H9 (cell line): ENCODE measurements around the gene PRKCZ. TPM values are rescaled to one million over a fixed set of nuclear protein-coding genes. Genes with fewer than 3 reads are reported as not detected.

Source experiments
- DNase-seq: peaks from one replicate; pipeline ENCODE4 v3.0.0-alpha.2; 2017
- H2AFZ ChIP-seq: one replicate; pipeline ENCODE4 v1.6.1; 2013; ENCODE audit warnings: mild to moderate bottlenecking, low read length, control low read depth, moderate library complexity
- H2AK5ac ChIP-seq: 2 replicates; pipeline ENCODE4 v1.6.1; 2013; ENCODE audit warnings: low read length, control low read depth, mixed read lengths; ENCODE audit not compliant: insufficient read length
- H2BK120ac ChIP-seq: one replicate; pipeline ENCODE4 v1.6.1; 2013; ENCODE audit warnings: low read depth, mild to moderate bottlenecking, low read length, control low read depth, inconsistent platforms; ENCODE audit not compliant: poor library complexity, severe bottlenecking
- H2BK12ac ChIP-seq: 2 replicates; pipeline ENCODE4 v1.6.1; 2013; ENCODE audit warnings: low read length, control low read depth, mixed read lengths, low read depth; ENCODE audit not compliant: insufficient read length
- H2BK15ac ChIP-seq: 2 replicates; pipeline ENCODE4 v1.6.1; 2013; ENCODE audit warnings: low read depth, low read length, control low read depth
- H2BK20ac ChIP-seq: one replicate; pipeline ENCODE4 v1.6.1; 2013; ENCODE audit warnings: low read depth, mild to moderate bottlenecking, low read length, control low read depth, inconsistent platforms; ENCODE audit not compliant: poor library complexity, severe bottlenecking
- H2BK5ac ChIP-seq: 2 replicates; pipeline ENCODE4 v1.6.1; 2013; ENCODE audit warnings: low read length, control low read depth, mixed read lengths; ENCODE audit not compliant: insufficient read length
- H3K14ac ChIP-seq: 2 replicates; pipeline ENCODE4 v1.6.1; 2013; ENCODE audit warnings: low read length, control low read depth; ENCODE audit not compliant: insufficient read depth
- H3K18ac ChIP-seq: 2 replicates; pipeline ENCODE4 v1.6.1; 2013; ENCODE audit warnings: low read depth, mild to moderate bottlenecking, mixed read lengths, low read length, control low read depth; ENCODE audit not compliant: insufficient read length
- H3K23ac ChIP-seq: 2 replicates; pipeline ENCODE4 v1.6.1; 2013; ENCODE audit warnings: low read length, control low read depth, mixed read lengths, low read depth; ENCODE audit not compliant: insufficient read length
- H3K23me2 ChIP-seq: 2 replicates; pipeline ENCODE4 v1.6.1; 2013; ENCODE audit warnings: low read depth, mild to moderate bottlenecking, mixed read lengths, low read length, control low read depth; ENCODE audit not compliant: insufficient read length, poor library complexity, severe bottlenecking
- H3K27ac ChIP-seq: 2 replicates; pipeline ENCODE4 v1.5.1; 2013; ENCODE audit warnings: low read length, control low read depth, mixed read lengths, low read depth; ENCODE audit not compliant: insufficient read length
- H3K27me3 ChIP-seq: 2 replicates; pipeline ENCODE4 v1.6.1; 2013; ENCODE audit warnings: low read length, control low read depth, inconsistent platforms; ENCODE audit not compliant: insufficient read depth
- H3K4ac ChIP-seq: 2 replicates; pipeline ENCODE4 v1.6.1; 2013; ENCODE audit warnings: low read depth, mild to moderate bottlenecking, control low read depth, inconsistent platforms, low read length, moderate library complexity
- H3K4me1 ChIP-seq: 2 replicates; pipeline ENCODE4 v1.6.1; 2013; ENCODE audit warnings: low read length, control low read depth, inconsistent platforms; ENCODE audit not compliant: insufficient read depth
- H3K4me2 ChIP-seq: 2 replicates; pipeline ENCODE4 v1.6.1; 2013; ENCODE audit warnings: low read length, control low read depth, mixed read lengths; ENCODE audit not compliant: insufficient read length, insufficient read depth
- H3K56ac ChIP-seq: 2 replicates; pipeline ENCODE4 v1.6.1; 2013; ENCODE audit warnings: low read depth, mild to moderate bottlenecking, mixed read lengths, low read length, control low read depth; ENCODE audit not compliant: insufficient read length
- H3K79me1 ChIP-seq: 2 replicates; pipeline ENCODE4 v1.6.1; 2013; ENCODE audit warnings: low read depth, mild to moderate bottlenecking, moderate library complexity, low read length, control low read depth, inconsistent platforms; ENCODE audit not compliant: insufficient read depth, poor library complexity, severe bottlenecking
- H3K79me2 ChIP-seq: 2 replicates; pipeline ENCODE4 v1.6.1; 2013; ENCODE audit warnings: low read length, control low read depth, inconsistent platforms; ENCODE audit not compliant: insufficient read depth
- H3K9ac ChIP-seq: 2 replicates; pipeline ENCODE4 v1.6.1; 2013; ENCODE audit warnings: low read length, control low read depth, mixed read lengths; ENCODE audit not compliant: insufficient read length; ENCODE audit errors: extremely low read depth
- H3K9me3 ChIP-seq: one replicate; pipeline ENCODE4 v1.6.1; 2013; ENCODE audit warnings: low read depth, low read length, inconsistent platforms; ENCODE audit not compliant: control insufficient read depth
- H3T11ph ChIP-seq: one replicate; pipeline ENCODE4 v1.6.1; 2013; ENCODE audit warnings: mild to moderate bottlenecking, low read length, control low read depth, inconsistent platforms
- H4K20me1 ChIP-seq: one replicate; pipeline ENCODE4 v1.6.1; 2013; ENCODE audit not compliant: control insufficient read depth, insufficient read length, insufficient read depth
- H4K5ac ChIP-seq: 2 replicates; pipeline ENCODE4 v1.6.1; 2013; ENCODE audit warnings: low read depth, mild to moderate bottlenecking, mixed read lengths, low read length, control low read depth; ENCODE audit not compliant: insufficient read length
- H4K8ac ChIP-seq: replicated peaks from 2 replicates; pipeline ENCODE4 v1.6.1; 2013; ENCODE audit warnings: low read length, control low read depth, mixed read lengths, low read depth; ENCODE audit not compliant: insufficient read length
- H4K91ac ChIP-seq: 2 replicates; pipeline ENCODE4 v1.6.1; 2013; ENCODE audit warnings: low read depth, mild to moderate bottlenecking, moderate library complexity, mixed read lengths, low read length, control low read depth; ENCODE audit not compliant: insufficient read length
- H3K27ac Mint-ChIP-seq, 3 experiments: 2 replicates in 2 of 3; 3 replicates in 1 of 3; pipeline ENCODE4 v1.8.0; 2020 to 2021; ENCODE audit warnings: mixed read lengths in 3 of 3, mild to moderate bottlenecking in 1 of 3, moderate library complexity in 1 of 3
- H3K27me3 Mint-ChIP-seq: 2 replicates; pipeline ENCODE4 v1.8.0; 2021; ENCODE audit warnings: low read depth, mild to moderate bottlenecking, moderate library complexity, mixed read lengths
- H3K36me3 Mint-ChIP-seq, 3 experiments: 2 replicates in 2 of 3; 3 replicates in 1 of 3; pipeline ENCODE4 v1.8.0; 2020 to 2021; ENCODE audit warnings: low read depth in 3 of 3, mixed read lengths in 3 of 3; ENCODE audit not compliant: insufficient read depth in 1 of 3
- H3K4me1 Mint-ChIP-seq, 2 experiments: 2 replicates each; pipeline ENCODE4 v1.8.0; 2020; ENCODE audit warnings: mixed read lengths in 2 of 2
- H3K4me3 Mint-ChIP-seq, 2 experiments: 2 replicates in 1 of 2; 3 replicates in 1 of 2; pipeline ENCODE4 v1.8.0; 2020 to 2021; ENCODE audit warnings: mild to moderate bottlenecking in 2 of 2, mixed read lengths in 2 of 2, moderate library complexity in 1 of 2
- H3K9me3 Mint-ChIP-seq, 2 experiments: 2 replicates in 1 of 2; 3 replicates in 1 of 2; pipeline ENCODE4 v1.8.0; 2020; ENCODE audit warnings: mild to moderate bottlenecking in 2 of 2, mixed read lengths in 2 of 2, moderate library complexity in 1 of 2
- CTCF ChIP-seq: fragments of 200-600 bp; sonication (generic); conservative IDR thresholded peaks from 3 replicates; pipeline ENCODE4 v1.8.0; 2021; ENCODE audit warnings: antibody characterized with exemption, mild to moderate bottlenecking
- WGBS: extraction: QIAGEN DNeasy Blood & Tissue Kit; methylation state at CpG from one replicate; pipeline ENCODE4 v1.1.7; 2013; ENCODE audit warnings: missing lambda C conversion rate, low lambda C conversion rate, mixed read lengths; ENCODE audit not compliant: insufficient read length; ENCODE audit errors: extremely low coverage; 5-methylcytosine and 5-hydroxymethylcytosine counted together
- total RNA-seq: library from RNA; stranded (reverse); gene quantifications from 2 replicates; pipeline ENCODE4 v1.2.1, GENCODE V29; 2021

Gene PRKCZ
- total RNA-seq, 1 experiment from 2014 or later, result 48.4 TPM

GRCh38 chr1:2190491-2190976, 140.3 kb downstream of the PRKCZ start:
- no peaks in the 10 kb centered on the region for H3K27me3 Mint-ChIP-seq
- 0 out of 7 replicates have a peak overlapping the region, but pooled peaks of 1 of the 3 experiments have one; percentile 20 for H3K27ac Mint-ChIP-seq
- H2BK15ac ChIP-seq, result no peak overlapping the region
- H3T11ph ChIP-seq, result no peak overlapping the region
- no peak overlapping the region for H2AK5ac ChIP-seq
- H2BK120ac ChIP-seq, result no peak overlapping the region
- H3K27ac ChIP-seq, result no peak overlapping the region
- no peak overlapping the region for H4K91ac ChIP-seq
- peaks cover 10 to 12% of the 10 kb centered on the region in 2 experiments; a peak in 3 of 4 replicates for H3K4me1 Mint-ChIP-seq
- no peak overlapping the region for H2BK20ac ChIP-seq
- no peak overlapping the region for H3K4me2 ChIP-seq
- H2BK12ac ChIP-seq, result no peak overlapping the region
- no peak for TF ChIP-seq CTCF
- H3K56ac ChIP-seq, result no peak overlapping the region
- peak overlapping the region in 1 of 2 experiments; percentile 24; a peak in 1 of 5 replicates for H3K4me3 Mint-ChIP-seq
- H3K4ac ChIP-seq, result no peak overlapping the region
- H3K9ac ChIP-seq, result no peak overlapping the region
- H3K23ac ChIP-seq, result no peak overlapping the region
- H3K9me3 Mint-ChIP-seq, result no peaks in the 10 kb centered on the region
- H3K14ac ChIP-seq, result no peak overlapping the region
- no peak overlapping the region for H4K5ac ChIP-seq
- H3K79me2 ChIP-seq, result no peaks in the 10 kb centered on the region; the same call in 1 of the 2 replicates
- no peaks in the 10 kb centered on the region for H3K79me1 ChIP-seq
- H3K9me3 ChIP-seq, result no peaks in the 10 kb centered on the region
- H2BK5ac ChIP-seq, result no peak overlapping the region
- WGBS, result no CpG with 5 or more reads among the region's 19 CpGs
- H3K18ac ChIP-seq, result no peak overlapping the region
- no peak overlapping the region for H2AFZ ChIP-seq
- H3K27me3 ChIP-seq, result no peaks in the 10 kb centered on the region
- no peaks in the 10 kb centered on the region for H3K4me1 ChIP-seq
- no peaks in the 10 kb centered on the region for H4K20me1 ChIP-seq
- H3K36me3 Mint-ChIP-seq, result peaks cover 7 to 20% (median 15%) of the 10 kb centered on the region in 3 experiments; a peak in 6 of 7 replicates
- H4K8ac ChIP-seq, result no peak overlapping the region
- no peak for DNase-seq
- H3K23me2 ChIP-seq, result peaks cover 5% of the 10 kb centered on the region
